AG08396 (cell line): ENCODE measurements around the gene PDSS2.

ENCODE experiments used
- DNase-seq: peaks from one replicate; pipeline ENCODE4 v3.0.0; 2012; ENCODE audit warnings: low spot score, mixed read lengths

Gene PDSS2

DNA sequence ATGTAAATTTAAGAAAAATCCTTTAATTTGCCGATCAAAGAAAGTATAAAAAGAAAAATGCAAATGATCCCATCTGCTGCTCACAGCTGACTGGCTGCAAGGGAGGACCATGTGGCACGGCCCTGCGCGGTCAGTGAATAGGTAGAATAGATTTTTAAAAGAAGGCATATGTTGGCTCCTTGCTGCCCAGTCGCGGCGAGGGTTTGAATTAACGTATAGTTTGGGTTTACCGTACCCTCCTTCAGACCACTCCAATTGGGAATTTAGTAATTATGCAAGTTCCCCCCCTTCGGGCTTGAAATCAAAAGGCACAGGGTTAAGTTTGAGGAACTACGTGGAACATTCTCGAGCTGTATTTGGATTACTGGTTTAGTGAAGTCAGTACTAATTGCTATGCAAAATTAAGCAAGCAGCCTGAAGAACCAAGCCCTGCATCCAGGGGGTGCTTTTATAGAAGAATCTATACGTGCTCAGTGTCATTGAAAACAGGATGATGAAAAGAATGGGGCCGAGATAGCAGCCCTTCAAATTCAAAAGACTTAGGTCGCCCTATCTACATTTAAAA is 343.0 kb downstream of the PDSS2 start:
- no peak for DNase-seq

DNA sequence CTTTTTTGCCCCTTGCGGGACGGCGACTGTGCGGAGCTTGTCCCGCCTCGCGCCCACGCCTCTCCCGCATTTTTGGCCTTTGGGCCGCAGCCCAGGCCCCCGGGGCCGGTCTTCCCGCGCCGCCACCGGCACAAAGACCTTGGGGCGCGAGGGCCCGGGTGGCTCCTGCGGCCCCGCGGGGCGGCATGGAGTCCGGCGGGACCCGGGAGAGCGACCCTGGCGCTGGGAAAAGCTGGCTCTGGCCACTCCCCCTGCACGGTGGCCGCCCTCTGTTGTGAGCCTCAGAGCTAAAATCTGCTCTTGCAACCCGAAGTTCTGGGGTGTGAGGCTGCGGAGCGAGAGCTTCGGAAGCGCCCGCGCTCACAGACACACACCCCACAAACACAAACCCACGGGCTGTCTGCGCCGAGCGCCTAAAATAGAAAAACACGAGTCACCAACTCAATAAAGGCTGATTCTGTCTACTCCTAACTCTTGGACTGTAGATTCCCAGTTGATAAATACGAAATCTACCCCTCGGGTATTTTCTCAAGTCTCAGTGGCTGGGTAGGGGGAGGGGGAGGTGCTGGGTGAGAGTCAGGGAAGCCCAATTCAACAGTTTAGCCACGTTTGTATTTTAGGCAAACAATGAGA is 343.6 kb downstream of the PDSS2 start:
- peak; percentile 50 for DNase-seq

DNA sequence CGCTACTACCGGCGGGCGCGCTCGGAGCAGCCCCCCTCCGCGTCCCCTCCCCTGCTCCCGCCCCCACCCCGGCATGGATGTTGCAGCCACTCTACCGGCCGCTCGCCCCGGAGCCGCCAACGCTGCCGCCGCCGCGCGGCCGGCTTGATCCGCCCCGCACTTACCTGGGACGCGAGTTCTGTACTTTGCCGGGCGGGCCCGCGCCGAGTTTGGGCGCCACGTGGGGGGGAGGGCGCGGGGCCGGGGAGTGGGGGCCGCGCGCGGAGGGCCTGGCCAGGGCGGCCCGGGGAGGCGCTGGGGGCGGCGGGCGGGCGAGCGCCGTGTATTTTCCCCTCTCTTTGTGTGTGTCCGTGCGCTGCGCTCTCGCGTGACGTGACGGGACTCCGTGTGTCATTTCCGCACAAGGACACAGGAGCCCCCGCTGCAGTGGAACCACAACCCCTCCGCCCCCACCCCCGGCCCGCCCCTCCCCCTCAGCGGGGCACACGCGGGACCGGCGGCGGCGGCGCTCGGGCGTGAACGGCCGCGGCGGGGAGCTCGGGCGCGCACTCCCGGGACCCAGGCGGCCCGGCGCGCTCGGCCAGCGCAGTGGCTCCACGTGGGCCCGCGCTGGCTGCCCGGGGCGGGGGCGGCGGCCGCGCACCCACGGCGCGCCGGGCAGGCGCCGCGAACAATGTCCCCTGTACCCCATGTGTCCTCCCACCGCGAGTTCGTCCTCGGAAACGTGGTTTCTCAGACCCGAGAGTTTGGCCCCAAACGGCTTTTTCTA is 344.3 kb downstream of the PDSS2 start, which contains the start of gene BEND3:
TSS of gene BEND3 (minus strand) at position 590 of the 769 bp plus-strand sequence. CDS start 16,230 bp downstream, outside the sequence.
- peak; percentile 47 for DNase-seq

DNA sequence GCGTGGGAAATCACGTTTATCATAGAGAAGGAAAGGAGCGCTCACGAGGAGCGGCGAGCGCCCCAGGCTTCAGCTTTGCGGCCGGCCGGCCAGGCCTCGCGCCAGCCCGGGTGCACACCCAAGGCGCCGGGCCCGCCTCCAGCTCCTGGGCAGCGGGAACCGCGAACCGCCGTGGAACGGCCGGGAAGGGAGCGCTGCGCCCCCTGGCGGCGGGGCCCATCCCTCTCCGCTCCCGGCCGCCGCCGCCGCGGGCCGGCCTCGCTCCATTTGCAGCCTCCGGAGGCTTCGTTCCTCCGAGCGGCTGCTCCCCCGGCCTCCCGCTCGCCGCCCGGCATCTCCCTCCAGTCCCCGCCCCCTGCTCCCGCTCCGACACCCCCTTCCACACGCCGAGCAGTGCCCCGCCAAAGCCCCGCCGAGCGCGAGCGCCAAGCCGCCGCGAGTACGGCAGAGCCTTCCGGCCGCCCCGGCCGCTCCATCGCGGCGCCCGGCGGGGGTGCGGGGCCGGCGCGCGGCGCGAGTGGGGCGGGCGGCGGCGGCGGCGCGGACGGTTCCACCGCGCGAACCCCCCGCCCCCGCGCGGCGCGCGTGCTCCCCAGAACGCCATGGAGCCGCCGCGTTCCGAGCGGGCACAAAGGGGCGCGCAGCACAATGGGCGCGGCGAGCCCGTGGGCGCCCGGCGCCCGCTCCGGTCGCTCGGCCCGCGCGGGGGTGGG is 345.0 kb downstream of the PDSS2 start:
- peak; percentile 98 for DNase-seq

DNA sequence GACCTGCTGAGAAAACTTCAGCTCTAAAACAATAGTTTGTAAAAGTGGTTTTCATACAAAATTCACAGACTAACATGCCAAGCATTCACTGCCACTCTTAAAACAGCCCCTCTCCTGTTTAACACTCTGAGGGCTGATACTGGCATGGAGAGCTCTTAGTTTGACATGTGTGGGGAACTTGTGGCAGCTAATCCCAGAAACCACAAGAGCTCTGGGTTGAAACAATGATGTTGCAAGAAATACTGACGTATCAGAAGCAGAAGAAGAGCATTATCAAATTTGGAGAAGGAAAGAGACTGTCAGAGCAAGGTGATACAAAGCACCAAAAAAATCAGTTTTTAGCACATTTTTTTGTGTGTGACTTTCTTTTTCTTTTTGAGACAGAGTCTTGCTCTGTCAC is 349.2 kb downstream of the PDSS2 start:
- DNase-seq = no peak

DNA sequence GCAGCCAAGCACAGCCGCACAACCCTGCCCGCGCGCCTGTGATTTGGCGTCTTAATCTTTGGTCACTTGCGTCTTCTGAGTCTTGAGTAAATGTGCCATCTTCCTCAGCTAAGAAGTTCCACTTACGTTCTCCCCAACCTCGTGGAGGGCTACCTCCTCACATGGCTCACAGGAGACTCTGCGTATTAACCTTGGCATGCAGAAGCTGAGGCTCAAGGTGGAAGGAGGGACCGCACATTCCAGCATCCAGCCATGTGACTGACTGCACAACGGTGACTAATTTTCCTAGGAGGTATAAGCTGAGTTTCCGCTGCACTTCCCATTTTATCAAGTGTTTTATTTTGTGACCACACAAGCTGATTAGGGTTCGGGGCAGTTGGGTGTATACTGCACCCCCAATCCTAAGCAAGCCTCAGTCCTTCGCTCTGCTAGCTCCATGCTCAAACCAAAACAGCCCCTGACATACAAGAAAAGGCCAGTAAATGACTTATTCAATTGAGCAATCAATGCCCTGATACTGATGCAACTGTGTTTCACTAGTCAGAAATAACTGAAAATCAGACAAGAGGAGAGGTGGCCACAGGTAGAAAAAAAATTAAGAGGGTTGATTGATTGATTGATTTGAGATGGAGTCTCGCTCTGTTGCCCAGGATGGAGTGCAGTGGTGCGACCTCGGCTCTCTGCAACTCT is 351.0 kb downstream of the PDSS2 start:
- no peak for DNase-seq

DNA sequence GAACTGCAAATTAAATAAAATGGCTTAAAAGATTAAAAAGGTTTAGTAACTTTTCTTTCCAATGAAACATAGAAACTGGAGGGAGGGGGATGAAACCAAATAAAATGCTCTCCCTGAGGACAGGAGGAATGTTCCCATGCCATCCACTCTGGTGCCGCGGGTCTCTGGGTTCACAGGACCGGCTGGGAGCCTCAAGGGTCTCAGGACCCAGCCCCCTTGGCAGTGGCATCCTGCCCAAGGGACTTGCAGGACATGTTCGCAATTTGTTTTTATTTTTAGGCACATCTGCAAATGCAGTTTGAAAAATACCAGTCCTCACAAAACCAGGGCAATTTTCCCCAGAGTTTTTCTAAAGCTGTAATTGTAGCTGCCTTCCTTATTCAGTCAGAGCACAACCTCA is 351.6 kb downstream of the PDSS2 start:
- DNase-seq = no peak

DNA sequence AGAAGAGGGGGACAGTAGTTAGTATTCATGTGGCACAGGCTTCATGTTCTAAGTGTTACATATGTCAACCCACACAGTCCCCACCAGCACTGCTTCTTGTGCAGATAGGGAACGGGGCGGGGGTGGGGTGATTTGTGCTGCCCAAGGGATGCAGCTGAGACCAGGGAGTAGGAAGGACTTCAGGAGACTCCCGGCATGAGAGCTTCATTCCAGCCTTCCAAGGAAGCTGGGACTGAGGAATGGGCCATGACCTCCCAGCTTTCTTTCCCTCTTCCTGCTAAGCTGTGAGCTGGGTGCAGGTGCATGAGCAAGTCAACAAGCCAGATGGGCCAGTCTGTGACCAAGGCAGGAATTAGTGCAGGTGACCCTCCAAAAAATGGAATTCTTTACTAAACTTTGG is 353.2 kb downstream of the PDSS2 start:
- no peak for DNase-seq

DNA sequence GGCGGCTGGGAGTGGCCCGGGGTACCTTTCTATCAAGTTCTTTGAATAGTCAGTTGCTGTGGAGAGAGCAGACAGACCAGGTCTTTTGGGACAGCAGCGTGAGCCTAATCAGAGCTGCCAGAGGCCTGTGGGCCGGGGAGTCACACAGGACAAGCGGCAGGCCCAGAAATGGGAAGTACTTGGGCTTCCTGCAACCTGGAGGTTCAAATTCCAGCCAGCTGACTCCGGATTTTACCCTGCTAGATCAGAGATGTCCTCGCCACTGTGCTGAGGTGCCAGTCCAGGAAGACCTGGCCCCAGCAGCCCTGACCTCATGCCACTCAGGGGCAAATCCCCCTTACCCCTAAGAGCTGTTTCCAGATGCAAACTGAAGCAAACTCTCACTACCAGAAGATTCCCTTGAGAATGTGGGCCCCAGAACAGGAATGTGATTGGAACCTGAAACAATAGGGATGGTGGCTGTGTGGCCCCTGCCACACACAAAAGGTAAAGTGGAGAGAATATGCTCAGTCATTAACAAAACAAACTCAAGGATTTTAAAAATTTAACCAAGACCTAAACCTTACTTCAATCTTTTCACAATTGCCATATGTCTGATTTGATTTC is 353.8 kb downstream of the PDSS2 start:
- DNase-seq = no peak

DNA sequence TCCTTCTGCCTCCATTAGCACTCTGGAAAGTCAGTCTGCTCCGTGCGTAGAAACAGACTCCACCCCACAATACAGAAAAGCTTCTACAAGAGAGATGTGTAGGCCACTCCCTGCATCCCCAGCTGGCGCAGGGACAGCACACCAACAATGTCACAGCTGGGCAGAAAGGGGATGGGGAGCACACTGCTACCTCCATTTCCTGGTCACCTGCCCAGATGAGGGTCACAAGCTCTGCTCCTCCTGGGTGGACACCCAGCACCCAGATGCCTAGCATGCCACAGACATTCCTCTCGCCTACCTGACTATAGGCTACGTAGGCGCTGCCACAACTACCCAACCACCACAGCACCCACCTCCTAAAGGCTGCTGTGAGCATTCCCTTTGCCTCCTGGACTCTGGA is 356.3 kb downstream of the PDSS2 start:
- no peak for DNase-seq
